CMK (cell line): ENCODE measurements around the gene RAB15.
A peak's percentile ranks its signal among the peaks of the same experiment; 100 is the strongest.

Source experiments
- DNase-seq: peaks from one replicate; pipeline ENCODE4 v3.0.0-alpha.2; 2010; ENCODE audit warnings: low read depth

RAB15 gene

DNA sequence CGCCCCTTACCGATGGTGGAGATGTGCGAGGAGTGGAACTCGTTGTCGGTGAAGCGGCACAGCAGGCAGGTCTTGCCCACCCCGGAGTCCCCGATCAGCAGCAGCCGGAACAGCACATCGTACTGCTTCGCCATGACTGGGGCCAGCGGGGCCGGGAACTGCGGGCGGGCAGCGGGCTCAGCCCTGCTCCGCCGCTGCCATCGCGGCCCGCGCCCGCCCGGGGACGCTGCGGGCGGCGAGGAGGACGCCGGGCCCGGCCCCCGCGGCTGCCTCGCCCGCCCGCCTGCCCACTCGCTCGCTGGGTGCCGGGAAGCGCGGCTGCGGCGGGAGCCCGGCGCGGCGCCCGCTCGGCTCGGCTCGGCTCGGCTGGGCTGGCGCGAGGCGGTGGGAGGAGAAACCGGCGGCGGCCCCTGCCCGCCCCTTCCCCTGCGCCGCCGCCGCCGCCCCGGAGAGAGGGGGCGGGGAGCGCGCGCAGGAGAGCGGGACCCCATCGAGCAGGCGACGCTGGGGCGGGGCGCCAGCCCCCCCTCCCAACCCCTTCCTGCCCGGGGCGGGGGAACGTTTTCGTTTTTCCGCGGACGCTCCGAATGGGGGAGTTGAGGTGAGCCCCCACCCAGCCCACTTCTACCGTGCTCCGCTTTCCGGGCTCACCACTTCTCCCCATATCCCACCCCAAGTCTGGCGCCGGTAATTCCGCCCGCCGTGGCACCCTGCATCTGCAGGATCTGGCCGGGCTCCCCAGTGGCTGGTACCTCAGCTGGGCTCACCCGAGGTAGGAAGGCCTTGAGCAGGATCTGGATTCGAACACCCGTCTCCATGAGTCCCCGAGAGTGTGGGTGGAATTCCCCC, at the start of gene RAB15:
Gene RAB15 (minus strand): TSS at position 394 of the 849 bp plus-strand sequence. CDS start 260 bp downstream, at position 134.
- no peak for DNase-seq

DNA sequence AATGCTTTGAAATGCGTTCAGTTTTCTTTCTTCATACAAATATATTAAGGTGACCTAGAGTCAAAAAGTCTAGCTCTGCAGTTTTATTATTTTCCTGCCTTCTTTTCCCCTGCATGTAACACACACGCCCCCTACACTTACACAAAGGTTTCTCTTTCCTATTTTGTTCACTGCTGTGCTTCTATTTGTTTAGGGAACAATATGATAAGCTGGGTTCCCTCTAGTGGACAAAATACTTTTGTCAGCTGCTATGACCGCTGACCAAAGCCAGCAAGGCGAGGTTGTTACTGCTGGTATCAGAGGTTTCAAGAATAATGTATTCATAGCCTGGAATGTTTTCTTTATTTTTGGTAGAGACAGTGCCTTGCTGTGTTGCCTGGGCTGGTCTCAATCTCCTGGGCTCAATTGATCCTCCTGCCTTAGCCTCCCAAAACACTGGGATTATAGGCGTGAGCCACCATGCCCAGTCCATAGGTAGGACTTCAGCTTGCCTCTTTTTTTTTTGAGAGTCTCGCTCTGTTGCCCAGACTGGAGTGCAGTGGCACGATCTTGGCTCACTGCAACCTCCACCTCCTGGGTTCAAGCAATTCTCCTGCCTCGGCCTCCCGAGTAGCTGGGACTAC, 47.9 kb upstream of the RAB15 start:
- peak; percentile 41 for DNase-seq

DNA sequence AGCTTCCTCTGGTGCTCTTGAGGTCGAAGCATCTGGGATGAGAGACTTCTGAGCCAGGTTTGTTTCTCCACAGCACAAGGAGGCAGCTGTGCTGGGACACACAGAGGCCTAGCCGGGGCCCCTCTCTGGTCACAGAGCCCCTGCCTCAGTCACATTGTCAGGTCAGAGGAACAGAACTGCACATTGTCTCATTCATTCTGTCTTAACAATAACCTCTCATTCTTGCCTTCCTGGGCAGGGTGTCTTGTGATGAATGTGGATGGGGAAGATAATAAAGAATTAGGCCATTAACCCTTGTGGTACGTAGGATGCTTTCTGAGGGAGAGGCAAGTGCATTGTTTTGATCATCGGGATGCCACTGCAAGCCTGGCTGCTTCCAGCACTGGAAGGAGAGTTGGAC, 44.3 kb upstream of the RAB15 start:
- DNase-seq = no peak

DNA sequence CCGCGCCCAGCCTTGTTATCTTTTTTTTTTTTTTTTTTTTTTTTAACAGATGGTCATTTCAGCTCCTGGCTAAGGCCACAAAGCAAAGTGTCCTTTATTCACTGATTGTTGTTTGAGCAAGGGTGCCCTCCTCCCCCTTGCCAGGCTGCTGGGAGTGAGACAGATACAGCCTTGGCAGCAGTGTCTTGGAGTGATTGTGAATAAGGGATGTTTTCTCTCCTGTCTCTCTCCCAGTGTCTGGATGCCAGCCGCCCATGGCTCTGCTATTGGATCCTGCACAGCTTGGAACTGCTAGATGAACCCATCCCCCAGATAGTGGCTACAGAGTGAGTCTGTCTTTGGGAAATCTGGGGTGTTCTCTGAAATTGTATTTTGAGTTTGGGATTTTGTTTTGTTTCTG, 43.3 kb upstream of the RAB15 start:
- no peak for DNase-seq

DNA sequence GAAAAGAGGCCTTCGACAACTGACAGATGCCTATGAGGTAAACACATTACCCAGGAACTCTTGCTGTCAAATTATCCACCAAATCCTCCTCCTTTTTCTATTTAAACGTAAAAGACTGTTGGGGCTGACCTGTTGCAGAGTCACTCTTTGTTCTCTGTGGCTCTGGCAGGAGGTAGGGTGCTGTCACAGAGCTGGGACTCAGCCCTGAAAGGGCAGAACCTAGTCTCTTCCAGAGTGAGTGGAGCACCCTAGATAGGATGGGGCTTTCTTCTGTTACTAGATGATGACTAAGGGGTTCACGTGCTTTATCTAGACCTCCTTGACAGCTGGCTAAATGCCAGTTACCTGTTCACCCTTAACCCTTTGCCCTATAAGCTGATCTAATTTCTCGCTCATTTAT, 40.2 kb upstream of the RAB15 start:
- no peak for DNase-seq

DNA sequence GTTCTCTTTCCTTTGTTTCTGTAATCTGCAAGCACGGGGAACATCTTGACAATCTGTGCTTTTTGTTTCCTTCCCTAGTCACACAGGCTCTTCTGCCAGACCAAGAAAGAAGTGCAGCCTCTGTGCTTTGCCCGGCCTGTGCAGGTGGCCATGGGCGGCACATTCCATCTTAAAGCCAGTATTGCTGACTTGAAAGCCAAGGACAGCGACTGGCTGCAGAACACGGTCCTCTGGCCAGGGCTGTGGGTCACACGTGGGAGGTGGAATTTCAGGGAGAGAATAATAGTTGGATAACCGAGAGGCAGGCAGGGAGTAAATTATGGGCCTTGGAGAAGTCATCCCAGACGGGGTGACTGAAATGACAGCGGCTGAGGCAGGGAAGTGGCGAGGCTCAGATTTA, 39.4 kb upstream of the RAB15 start:
- DNase-seq = no peak

DNA sequence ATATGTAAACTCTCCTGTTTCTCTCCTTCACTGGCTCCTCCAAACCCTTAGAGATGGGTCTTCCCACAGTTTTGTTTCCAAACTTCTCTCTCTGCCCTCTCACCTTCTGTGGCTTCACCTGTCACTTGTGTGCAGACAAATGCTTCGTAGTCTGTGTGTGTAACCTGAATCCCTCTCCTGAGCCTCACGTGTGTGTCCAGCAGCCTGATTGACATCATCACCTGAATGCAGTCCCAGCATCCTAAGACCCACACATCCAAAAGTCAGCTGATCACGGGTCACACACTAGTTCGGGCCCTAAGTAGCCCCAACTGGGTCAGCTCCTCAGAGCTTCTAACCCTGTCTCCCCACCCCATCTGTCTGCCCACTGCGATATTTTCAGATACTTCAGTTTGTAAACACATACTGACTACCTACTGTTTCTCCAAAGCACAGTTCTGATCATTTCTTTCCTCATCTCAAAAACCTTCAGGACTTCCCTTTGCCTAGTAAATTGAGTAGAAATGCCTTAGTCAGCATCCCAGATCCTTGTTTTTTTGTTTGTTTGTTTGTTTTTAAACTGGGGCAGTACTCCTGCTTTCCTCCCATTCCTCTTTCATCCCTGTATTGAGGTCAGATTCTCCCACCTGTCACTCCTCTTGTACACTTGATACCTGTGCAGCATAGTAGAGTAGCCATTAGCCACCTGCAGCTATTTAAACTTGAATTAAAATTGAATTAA, 38.2 kb upstream of the RAB15 start:
- no peak for DNase-seq

DNA sequence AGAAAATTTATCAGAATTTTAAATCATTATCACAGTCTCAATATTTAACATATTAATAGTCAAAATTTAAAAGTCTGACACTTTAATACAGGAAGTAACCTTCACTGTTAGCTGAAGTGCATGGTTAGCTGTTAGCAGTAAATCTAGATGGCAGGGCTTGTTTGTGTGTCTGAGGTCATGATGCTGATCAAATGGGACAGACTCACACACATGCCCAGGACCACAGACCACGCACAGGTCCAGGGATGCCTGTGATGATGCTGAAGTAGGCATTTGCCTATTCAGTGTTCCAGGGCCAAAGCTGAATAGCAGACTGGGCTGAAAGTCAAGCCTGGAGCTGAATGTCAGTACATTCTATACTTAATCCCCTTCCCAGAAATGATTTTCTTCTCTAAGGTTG, 35.1 kb upstream of the RAB15 start:
- no peak for DNase-seq

DNA sequence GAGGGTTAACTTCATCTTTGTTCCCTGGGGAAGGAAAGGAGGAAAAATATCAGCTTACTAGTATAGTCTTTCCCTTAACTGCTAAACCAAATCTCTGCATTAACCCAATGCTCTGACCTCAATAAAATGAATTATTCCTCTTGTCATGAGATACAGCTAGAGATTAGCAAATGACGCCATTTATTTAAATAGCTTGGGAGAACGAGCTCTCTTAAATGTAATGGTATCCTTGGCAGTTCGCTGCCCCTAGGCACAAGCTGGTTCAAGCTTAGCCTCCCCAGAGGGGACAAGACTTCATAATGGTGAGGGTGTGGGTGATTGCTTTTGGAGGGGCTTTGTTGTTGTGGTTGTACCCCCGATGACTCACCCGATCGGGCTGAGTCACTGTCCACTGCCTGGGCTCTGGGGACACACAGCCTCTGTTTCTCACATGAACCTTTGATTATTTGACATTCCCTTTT, 34.2 kb upstream of the RAB15 start:
- no peak for DNase-seq

DNA sequence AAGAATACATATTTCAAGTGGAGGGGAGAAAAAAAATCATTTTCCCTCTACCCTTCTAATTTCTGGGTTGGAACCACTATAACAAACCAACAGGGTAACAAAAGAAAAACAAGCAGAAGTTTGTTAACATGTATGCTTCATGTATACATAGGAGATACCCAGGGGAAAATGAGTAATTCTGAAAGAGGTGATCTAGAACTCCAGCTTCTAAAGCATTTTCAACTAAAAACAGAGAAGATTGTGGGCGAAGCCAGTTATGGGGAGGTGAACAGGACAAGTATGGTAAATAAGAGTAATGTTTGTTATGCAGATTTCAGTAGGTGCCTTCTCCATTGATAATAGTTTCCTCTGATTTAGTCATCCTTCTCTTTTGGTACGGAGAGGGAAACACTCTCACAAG, 31.3 kb upstream of the RAB15 start:
- DNase-seq = no peak

DNA sequence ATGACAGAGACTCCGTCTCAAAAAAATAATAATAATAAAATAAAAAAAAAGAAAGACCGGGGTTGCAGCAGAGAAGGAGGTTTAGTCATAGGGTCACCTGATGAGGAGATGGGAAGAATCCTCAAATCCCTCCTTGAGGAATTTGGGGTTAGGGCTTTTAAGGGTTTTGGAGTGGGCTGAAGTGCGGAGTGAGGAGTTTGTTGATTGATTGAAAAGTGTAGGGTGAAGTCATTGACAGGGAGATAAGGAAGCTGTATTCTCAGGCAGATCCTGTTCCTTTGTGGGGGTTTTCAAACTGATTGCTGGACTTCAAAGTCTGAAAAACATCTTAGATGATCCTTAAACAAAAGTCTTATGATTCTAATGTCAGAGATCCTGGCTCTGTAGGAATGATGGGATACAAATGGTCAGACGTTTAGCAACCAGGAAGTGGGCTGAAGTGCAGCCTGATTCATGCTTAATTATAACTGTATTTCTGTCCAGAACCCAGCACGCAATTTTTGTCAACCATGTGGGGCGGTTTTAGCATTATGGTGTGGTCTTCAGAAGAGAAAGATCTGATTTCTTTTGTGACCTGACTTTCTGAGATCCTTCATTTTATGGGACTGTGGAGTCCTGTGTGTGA, 30.6 kb upstream of the RAB15 start:
- no peak for DNase-seq

DNA sequence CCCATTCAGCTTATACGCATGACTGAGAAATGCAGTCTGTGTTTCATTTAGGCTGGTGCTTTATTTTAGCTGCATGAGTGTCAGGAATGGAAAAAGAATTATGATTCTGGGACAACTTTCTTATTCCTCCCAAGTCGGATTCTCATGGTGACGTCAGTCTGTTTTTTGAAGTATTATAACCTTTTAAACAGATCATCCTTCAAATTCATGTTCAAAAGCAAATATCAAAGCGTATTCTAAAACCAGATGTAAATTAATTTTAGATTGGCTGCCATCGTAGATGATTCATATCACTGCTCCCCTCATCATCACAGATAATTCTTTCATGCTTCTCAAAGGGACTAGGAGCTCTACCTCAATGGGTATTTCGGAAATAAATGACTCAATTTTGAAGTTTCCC, 29.6 kb upstream of the RAB15 start:
- no peak for DNase-seq

DNA sequence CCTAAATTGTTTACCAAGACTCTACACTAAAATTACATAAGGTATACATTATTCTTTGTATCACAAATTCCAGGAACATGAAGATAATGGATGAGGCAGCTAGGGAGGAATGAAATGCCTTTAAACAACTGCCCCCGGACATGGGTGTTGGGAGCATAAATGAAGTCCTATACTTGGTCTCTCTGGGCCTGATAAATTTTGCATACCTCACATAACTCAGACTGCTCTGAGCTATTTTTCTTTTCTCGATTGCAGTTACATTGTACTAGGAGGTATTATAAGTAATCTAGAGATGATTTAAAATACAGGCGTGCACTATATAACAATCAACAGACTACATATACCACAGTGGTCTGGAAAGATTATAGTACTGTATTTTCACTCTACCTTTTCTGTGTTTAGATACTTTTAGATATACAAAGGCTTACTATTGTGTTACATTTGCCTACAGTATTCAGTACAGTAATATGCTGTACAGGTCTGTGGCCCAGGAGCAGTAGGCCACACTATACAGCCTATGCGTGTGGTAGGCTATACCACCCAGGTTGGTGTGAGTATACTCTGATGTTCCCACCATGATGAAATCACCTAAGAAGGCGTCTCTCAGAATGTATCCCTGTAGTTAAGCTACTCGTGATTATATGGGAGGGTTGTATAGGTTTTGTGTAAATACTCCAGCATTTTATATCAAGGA, 28.9 kb upstream of the RAB15 start:
- no peak for DNase-seq

DNA sequence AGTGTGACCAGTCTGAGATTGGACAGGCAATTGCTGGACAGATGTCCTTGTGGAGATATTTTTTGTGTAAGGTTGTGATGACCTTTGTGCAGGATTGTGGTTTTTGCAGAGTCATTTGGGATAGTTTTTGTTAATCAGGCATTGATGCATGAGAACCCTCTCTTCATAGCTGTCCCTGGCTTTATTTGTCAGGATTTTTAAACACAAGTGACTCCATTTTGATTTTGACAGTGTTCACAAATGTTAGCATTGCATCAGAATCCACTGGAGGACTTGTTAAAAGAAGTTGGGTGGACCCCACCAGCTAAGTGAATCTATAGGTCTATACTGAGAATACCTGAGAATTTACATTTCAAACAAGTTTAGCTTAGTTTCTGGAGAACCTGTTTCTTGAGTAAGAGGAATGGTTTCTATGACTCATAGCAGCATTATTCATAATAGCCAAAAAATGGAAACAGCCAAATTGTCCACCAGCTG, 26.4 kb upstream of the RAB15 start:
- DNase-seq = no peak

DNA sequence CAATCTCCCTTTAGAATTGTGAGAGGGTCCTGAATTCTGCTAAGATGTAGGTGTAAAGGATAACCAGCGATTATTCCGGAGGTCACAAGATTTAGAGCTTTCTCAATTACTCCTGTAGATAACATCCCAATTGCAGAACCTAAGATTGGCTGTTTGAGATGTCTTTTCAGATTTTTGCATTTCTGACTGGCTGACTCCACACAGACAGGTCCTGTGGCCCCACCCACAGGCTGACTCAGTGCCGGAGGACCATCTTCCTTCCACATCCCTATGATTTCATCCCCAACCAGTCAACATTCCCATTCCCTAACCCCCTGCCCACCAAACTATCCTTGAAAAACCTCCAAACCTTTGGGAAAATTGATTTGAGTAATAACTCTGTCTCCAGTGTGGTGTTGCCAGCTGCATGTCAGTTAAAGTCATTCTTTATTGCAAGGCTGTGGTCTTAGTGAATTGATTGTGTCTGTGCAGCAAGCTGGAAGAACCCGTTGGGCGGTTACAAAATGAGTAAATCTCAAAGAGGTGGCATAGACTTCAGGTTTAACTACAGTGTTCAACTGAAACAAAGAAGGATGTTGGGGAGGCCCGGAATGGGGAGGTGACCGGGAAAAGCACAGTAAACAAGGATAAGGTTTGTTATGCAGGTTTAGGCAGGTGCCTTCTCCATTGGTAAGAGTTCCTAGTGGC, 25.1 kb upstream of the RAB15 start:
- DNase-seq = no peak

DNA sequence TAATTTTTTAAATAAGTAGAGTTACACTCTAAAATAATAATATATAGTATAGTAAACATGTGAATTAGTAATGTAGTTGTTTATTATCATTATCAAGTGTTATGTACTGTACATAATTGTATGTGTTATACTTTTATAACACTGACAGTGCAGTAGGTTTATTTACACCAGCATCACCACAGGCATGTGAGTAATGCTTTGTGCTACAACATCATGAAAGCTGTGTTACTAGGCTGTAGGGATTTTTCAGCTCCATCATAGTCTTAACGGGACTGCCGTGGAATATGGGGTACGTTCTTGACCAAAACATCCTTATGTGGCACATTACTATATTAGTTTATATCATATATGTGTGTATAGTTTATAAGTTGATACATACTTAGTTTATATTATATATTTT, 23.2 kb upstream of the RAB15 start:
- DNase-seq = no peak

DNA sequence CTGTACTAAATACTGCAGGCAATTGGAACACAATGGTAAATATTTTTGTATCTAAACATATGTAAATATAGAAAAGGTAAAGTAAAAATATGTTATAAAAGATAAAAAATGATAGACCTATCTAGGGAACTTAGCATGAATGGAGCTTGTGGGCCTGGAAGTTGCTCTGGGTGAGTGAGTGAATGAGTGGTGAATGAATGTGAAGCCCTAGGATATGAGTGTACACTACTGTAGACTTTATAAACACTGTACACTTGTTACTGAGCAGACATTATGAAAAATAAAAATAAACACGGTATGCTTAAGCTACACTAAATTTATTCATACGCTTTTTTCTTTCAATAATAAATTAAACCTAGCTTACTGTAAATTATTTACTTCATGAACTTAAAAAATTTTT, 22.4 kb upstream of the RAB15 start:
- DNase-seq = no peak

DNA sequence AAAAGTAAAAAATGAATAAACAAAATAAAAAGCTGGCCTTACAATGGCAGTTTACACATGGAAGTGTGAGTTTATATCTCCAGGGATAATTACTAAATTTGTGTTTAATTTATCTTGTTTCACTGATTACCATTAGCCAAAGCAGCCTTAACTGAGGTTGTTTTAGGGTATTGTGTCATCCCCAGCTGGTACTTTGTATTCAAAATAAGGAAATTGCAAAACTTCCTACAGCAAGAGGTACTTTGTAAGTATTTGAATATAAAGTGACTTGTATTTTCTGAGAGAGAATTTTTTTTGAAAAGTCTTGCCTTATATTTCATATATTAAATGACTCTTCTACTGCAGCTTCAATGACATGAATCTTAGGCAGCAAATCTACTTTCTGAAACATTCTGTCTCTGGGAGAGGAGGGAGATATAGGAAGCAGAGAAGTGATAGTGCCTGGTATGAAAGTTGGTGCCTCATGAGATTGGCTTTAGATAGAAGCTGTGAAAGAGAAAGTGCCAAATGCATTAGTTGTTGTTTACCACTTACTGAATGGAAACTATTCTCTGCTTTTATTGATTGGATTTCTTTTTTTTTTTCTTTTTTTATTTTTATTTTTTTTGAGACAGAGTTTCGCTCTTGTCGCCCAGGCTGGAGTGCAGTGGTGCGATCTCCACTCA, 21.3 kb upstream of the RAB15 start:
- DNase-seq = no peak

DNA sequence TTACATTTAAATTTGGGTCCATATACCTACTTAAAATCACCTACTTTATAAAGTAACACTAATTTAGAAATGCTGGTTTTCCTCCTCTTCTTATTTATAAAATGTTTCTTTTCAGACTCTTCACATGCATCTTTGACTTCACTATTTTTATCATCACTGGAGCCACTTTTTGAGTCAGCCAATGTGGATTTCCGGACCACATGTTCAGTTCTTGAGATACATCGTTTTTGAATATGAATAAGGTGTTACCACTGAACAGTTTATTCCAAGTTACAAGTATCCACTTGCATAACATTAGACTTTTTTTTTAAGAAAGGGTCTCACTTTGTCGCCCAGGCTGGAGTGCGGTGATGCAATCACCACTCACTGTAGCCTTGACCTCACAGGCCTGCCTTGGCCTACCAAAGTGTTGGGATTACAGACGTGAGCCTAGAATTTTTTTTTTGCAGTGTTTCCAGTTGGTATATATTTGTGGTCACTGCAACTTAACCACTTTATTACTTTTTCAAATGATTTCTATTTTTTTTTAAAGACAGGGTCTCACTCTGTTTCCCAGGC, 20.3 kb upstream of the RAB15 start:
- no peak for DNase-seq

DNA sequence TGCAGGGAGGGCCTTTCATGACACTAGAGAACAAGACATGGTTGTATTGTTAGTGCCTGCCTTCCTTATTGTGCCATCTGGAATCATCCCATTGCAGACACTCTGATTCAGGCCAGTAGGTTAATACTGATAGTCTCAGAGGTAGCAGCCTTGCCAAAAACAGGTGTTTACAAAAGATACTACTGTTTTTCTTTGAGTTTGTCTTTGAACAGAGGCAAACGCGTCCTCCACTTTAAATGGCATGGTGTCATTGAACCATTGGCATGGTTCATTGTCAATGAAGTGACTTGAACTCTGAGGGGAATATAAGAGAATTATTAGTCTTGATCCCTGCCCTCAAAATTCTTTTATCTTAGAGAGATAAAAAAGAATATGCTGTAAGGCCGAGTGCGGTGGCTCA, 18.8 kb upstream of the RAB15 start:
- no peak for DNase-seq
